ENCODE measurements around the gene SMPD3.

Gene SMPD3

GRCh38 chr16:68444056-68444657 is 4.2 kb downstream of the SMPD3 start:
- H3K4me2 ChIP-seq (ENCODE audit: low read depth, low read length, poor library complexity, severe bottlenecking) = no peak overlapping the region
- H3F3A ChIP-seq (ENCODE audit: low read depth) = no peaks in the 10 kb centered on the region
- no peaks in the 10 kb centered on the region for H3K36me3 ChIP-seq (ENCODE audit: insufficient read depth, low read length)
- no peaks in the 10 kb centered on the region for H3K79me2 ChIP-seq (ENCODE audit: insufficient read depth, low read length)
- H3K9me2 ChIP-seq (replicated peaks; ENCODE audit: low read depth, low read length) = no peaks in the 10 kb centered on the region
- H2AFZ ChIP-seq (ENCODE audit: low read length) = no peak overlapping the region
- H3K4me1 ChIP-seq (ENCODE audit: insufficient read depth, low read length, poor library complexity, severe bottlenecking) = no peaks in the 10 kb centered on the region
- no peak overlapping the region for H3K9ac ChIP-seq (ENCODE audit: low read depth, low read length, poor library complexity, severe bottlenecking)
- no peak overlapping the region for H3K4me3 ChIP-seq (ENCODE audit: low read length, poor library complexity, severe bottlenecking)
- no peaks in the 10 kb centered on the region for H3K9me3 ChIP-seq (ENCODE audit: insufficient read depth, low read depth, low read length)
- no peaks in the 10 kb centered on the region for H4K20me1 ChIP-seq (ENCODE audit: insufficient read depth, low read length, poor library complexity, severe bottlenecking)
- TF ChIP-seq EZH2phosphoT487 (IDR thresholded peaks at IDR 0.05; ENCODE audit: borderline replicate concordance) (no peak), CTCF (conservative IDR thresholded peaks at IDR 0.05; ENCODE audit: low read length) (no peak)
- no peaks in the 10 kb centered on the region for H3K27me3 ChIP-seq (ENCODE audit: insufficient read depth, low read length, poor library complexity, severe bottlenecking)

GRCh38 chr16:68436581-68436980 is 11.7 kb downstream of the SMPD3 start:
- no peak overlapping the region for H2AFZ ChIP-seq (ENCODE audit: low read length)
- no peaks in the 10 kb centered on the region for H3K4me1 ChIP-seq (ENCODE audit: insufficient read depth, low read length, poor library complexity, severe bottlenecking)
- H3K9me2 ChIP-seq (replicated peaks; ENCODE audit: low read depth, low read length) = no peaks in the 10 kb centered on the region
- no peaks in the 10 kb centered on the region for H4K20me1 ChIP-seq (ENCODE audit: insufficient read depth, low read length, poor library complexity, severe bottlenecking)
- H3K9ac ChIP-seq (ENCODE audit: low read depth, low read length, poor library complexity, severe bottlenecking) = no peak overlapping the region
- peaks cover 7% of the 10 kb centered on the region; the same call in 1 of the 2 replicates for H3K9me3 ChIP-seq (ENCODE audit: insufficient read depth, low read depth, low read length)
- no peak overlapping the region for H3K4me3 ChIP-seq (ENCODE audit: low read length, poor library complexity, severe bottlenecking)
- H3K4me2 ChIP-seq (ENCODE audit: low read depth, low read length, poor library complexity, severe bottlenecking) = no peak overlapping the region
- no peaks in the 10 kb centered on the region for H3K79me2 ChIP-seq (ENCODE audit: insufficient read depth, low read length)
- no peaks in the 10 kb centered on the region for H3K27me3 ChIP-seq (ENCODE audit: insufficient read depth, low read length, poor library complexity, severe bottlenecking)
- TF ChIP-seq CTCF (conservative IDR thresholded peaks at IDR 0.05; ENCODE audit: low read length) (peak; percentile 41), EZH2phosphoT487 (IDR thresholded peaks at IDR 0.05; ENCODE audit: borderline replicate concordance) (no peak)
- H3K36me3 ChIP-seq (ENCODE audit: insufficient read depth, low read length) = no peaks in the 10 kb centered on the region
- no peaks in the 10 kb centered on the region for H3F3A ChIP-seq (ENCODE audit: low read depth)

GRCh38 chr16:68434624-68435210 is 13.6 kb downstream of the SMPD3 start:
- Histone ChIP-seq H3K27me3 (ENCODE audit: insufficient read depth, low read length, poor library complexity, severe bottlenecking) (no peaks in the 10 kb centered on the region), H3K36me3 (ENCODE audit: insufficient read depth, low read length) (no peaks in the 10 kb centered on the region), H3K79me2 (ENCODE audit: insufficient read depth, low read length) (no peaks in the 10 kb centered on the region), H3F3A (ENCODE audit: low read depth) (no peaks in the 10 kb centered on the region), H3K4me2 (ENCODE audit: low read depth, low read length, poor library complexity, severe bottlenecking) (no peak overlapping the region), H3K9me2 (replicated peaks; ENCODE audit: low read depth, low read length) (no peaks in the 10 kb centered on the region), H3K4me1 (ENCODE audit: insufficient read depth, low read length, poor library complexity, severe bottlenecking) (no peaks in the 10 kb centered on the region), H3K9ac (ENCODE audit: low read depth, low read length, poor library complexity, severe bottlenecking) (no peak overlapping the region), H3K9me3 (ENCODE audit: insufficient read depth, low read depth, low read length) (peaks cover 7% of the 10 kb centered on the region; the same call in 1 of the 2 replicates), H2AFZ (ENCODE audit: low read length) (no peak overlapping the region), H4K20me1 (ENCODE audit: insufficient read depth, low read length, poor library complexity, severe bottlenecking) (no peaks in the 10 kb centered on the region), H3K4me3 (ENCODE audit: low read length, poor library complexity, severe bottlenecking) (no peak overlapping the region)
- TF ChIP-seq CTCF (conservative IDR thresholded peaks at IDR 0.05; ENCODE audit: low read length) (no peak), EZH2phosphoT487 (IDR thresholded peaks at IDR 0.05; ENCODE audit: borderline replicate concordance) (no peak)

All from Loucy (cell line).